SK-N-SH (cell line): Measurements from ENCODE around the gene NFKB2. TPM values are rescaled to one million over a fixed set of nuclear protein-coding genes. Genes with fewer than 3 reads are reported as not detected.

Source experiments
- CTCF ChIA-PET: fragments of 300-600, 350-600 bp; formaldehyde crosslinking; extraction: SDS; loops from one replicate; lab custom pipeline; 2021; lab: Yijun Ruan, JAX
- POLR2A ChIA-PET: fragments of 350-600 bp; sonication (Branson Sonifier 250); formaldehyde crosslinking; extraction: SDS; loops from one replicate; lab custom pipeline; 2020; ENCODE audit warnings: antibody characterized with exemption, inconsistent platforms; lab: Yijun Ruan, JAX
- DNase-seq: peaks from one replicate; pipeline ENCODE4 v3.0.0; 2012
- H2AFZ ChIP-seq: fragments of 200-600 bp; sonication (generic); 2 replicates; pipeline ENCODE4 v1.8.1; 2016; ENCODE audit warnings: antibody characterized with exemption, mild to moderate bottlenecking, low read depth
- H3F3A ChIP-seq: fragments of 200-600 bp; sonication (generic); replicated peaks from 2 replicates; pipeline ENCODE3; 2016; ENCODE audit warnings: antibody characterized with exemption, mild to moderate bottlenecking; ENCODE audit not compliant: insufficient read depth
- H3K27ac ChIP-seq, 2 experiments: fragments of 200-500 bp in 1 of 2; fragments of 200-600 bp in 1 of 2; sonication (Bioruptor generic) in 1 of 2; sonication (generic), shearing (Covaris generic) in 1 of 2; 2 replicates each; pipeline versions ENCODE4 v1.5.1 to v1.6.1; 2014 to 2016; ENCODE audit warnings: low read depth in 2 of 2, inconsistent platforms in 1 of 2, low read length in 1 of 2, mild to moderate bottlenecking in 1 of 2, mixed read lengths in 1 of 2
- H3K27me3 ChIP-seq: fragments of 200-600 bp; sonication (generic), shearing (Covaris generic); 2 replicates; pipeline ENCODE4 v1.6.1; 2016; ENCODE audit warnings: mixed run types; ENCODE audit not compliant: insufficient read depth
- H3K36me3 ChIP-seq, 2 experiments: fragments of 200-500 bp in 1 of 2; fragments of 200-600 bp in 1 of 2; sonication (Bioruptor generic) in 1 of 2; sonication (generic) in 1 of 2; replicated peaks in 1 of 2; 2 replicates each; pipeline versions ENCODE3 to v1.5.1; 2014 to 2016; ENCODE audit warnings: low read length in 1 of 2, mild to moderate bottlenecking in 1 of 2; ENCODE audit not compliant: insufficient read depth in 2 of 2, control insufficient read depth in 1 of 2
- H3K4me1 ChIP-seq, 2 experiments: fragments of 200-500 bp in 1 of 2; fragments of 200-600 bp in 1 of 2; sonication (Bioruptor generic) in 1 of 2; sonication (generic), shearing (Covaris generic) in 1 of 2; 2 replicates each; pipeline versions ENCODE4 v1.5.1 to v1.6.1; 2014 to 2016; ENCODE audit warnings: low read depth in 1 of 2, low read length in 1 of 2, mixed run types in 1 of 2; ENCODE audit not compliant: insufficient read depth in 2 of 2, control insufficient read depth in 1 of 2
- H3K4me2 ChIP-seq: fragments of 200-600 bp; sonication (generic), shearing (Covaris generic); 2 replicates; pipeline ENCODE4 v1.6.1; 2017; ENCODE audit warnings: mixed run types
- H3K4me3 ChIP-seq, 2 experiments: fragments of 200-500 bp in 1 of 2; fragments of 200-600 bp in 1 of 2; sonication (Bioruptor generic) in 1 of 2; sonication (generic), shearing (Covaris generic) in 1 of 2; 2 replicates each; pipeline versions ENCODE4 v1.5.1 to v1.8.1; 2014 to 2016; ENCODE audit warnings: low read depth in 2 of 2, inconsistent platforms in 1 of 2, low read length in 1 of 2, mild to moderate bottlenecking in 1 of 2, mixed read lengths in 1 of 2, moderate library complexity in 1 of 2
- H3K79me2 ChIP-seq: fragments of 200-600 bp; sonication (generic); 2 replicates; pipeline ENCODE4 v1.8.1; 2017; ENCODE audit warnings: mild to moderate bottlenecking; ENCODE audit not compliant: insufficient read depth
- H3K9ac ChIP-seq: fragments of 200-600 bp; sonication (generic); 2 replicates; pipeline ENCODE4 v1.6.1; 2017; ENCODE audit warnings: mixed run types
- H3K9me2 ChIP-seq: fragments of 200-600 bp; sonication (generic); 2 replicates; pipeline ENCODE4 v1.6.1; 2017; ENCODE audit warnings: mixed run types
- H3K9me3 ChIP-seq: fragments of 200-600 bp; sonication (generic); 2 replicates; pipeline ENCODE4 v1.6.1; 2017; ENCODE audit warnings: mixed run types, mild to moderate bottlenecking, moderate library complexity
- H4K20me1 ChIP-seq: fragments of 200-600 bp; sonication (generic); 2 replicates; pipeline ENCODE4 v1.6.1; 2017; ENCODE audit warnings: mild to moderate bottlenecking, mixed run types; ENCODE audit not compliant: insufficient read depth
- CTCF ChIP-seq: fragments of 200-600 bp; sonication (generic); IDR thresholded peaks from 2 replicates; pipeline ENCODE4 v1.6.1; 2017; ENCODE audit warnings: antibody characterized with exemption, mild to moderate bottlenecking, moderate library complexity
- EP300 ChIP-seq, 2 experiments: IDR thresholded peaks; 2 replicates each; pipeline versions ENCODE4 v1.4.0 to v1.6.1; 2012; ENCODE audit warnings: borderline replicate concordance in 1 of 2, low read depth in 1 of 2, low read length in 1 of 2
- FOXJ3 ChIP-seq: sonication (generic); formaldehyde crosslinking; IDR thresholded peaks from 2 replicates; pipeline ENCODE4 v1.5.1; 2020; ENCODE audit warnings: mild to moderate bottlenecking, missing genetic modification reagents
- FOXM1 ChIP-seq: IDR thresholded peaks from 2 replicates; pipeline ENCODE4 v1.4.0; 2012; ENCODE audit warnings: low read depth, mild to moderate bottlenecking
- IRF3 ChIP-seq: fragments of 150-350 bp; IDR thresholded peaks from 2 replicates; pipeline ENCODE4 v1.6.1; 2016; ENCODE audit warnings: mild to moderate bottlenecking, low read depth, low read length
- JUND ChIP-seq: IDR thresholded peaks from 2 replicates; pipeline ENCODE4 v1.4.0; 2012
- MAX ChIP-seq: IDR thresholded peaks from 2 replicates; pipeline ENCODE4 v1.4.0; 2012; ENCODE audit warnings: low read depth
- MXI1 ChIP-seq: IDR thresholded peaks from 2 replicates; pipeline ENCODE4 v1.6.1; 2012; ENCODE audit warnings: mild to moderate bottlenecking, low read depth, low read length, improper control_type of control experiment
- NRF1 ChIP-seq: IDR thresholded peaks from 2 replicates; pipeline ENCODE4 v1.6.1; 2012; ENCODE audit warnings: low read depth, mild to moderate bottlenecking, low read length
- RCOR1 ChIP-seq: fragments of 150-350 bp; IDR thresholded peaks from 2 replicates; pipeline ENCODE4 v1.6.1; 2017; ENCODE audit warnings: antibody characterized with exemption, low read length
- SIN3A ChIP-seq: IDR thresholded peaks from 2 replicates; pipeline ENCODE4 v1.6.1; 2012; ENCODE audit warnings: low read depth, mild to moderate bottlenecking, low read length, moderate library complexity, borderline replicate concordance
- TAF1 ChIP-seq: IDR thresholded peaks from 2 replicates; pipeline ENCODE4 v1.6.1; 2012; ENCODE audit warnings: low read depth, mild to moderate bottlenecking, low read length, moderate library complexity, borderline replicate concordance
- USF2 ChIP-seq: fragments of 150-350 bp; IDR thresholded peaks from 2 replicates; pipeline ENCODE4 v1.6.1; 2017; ENCODE audit warnings: antibody characterized with exemption, low read length, low read depth, borderline replicate concordance
- YY1 ChIP-seq: IDR thresholded peaks from 2 replicates; pipeline ENCODE4 v1.4.0; 2012; ENCODE audit warnings: low read depth, mild to moderate bottlenecking
- ZBTB33 ChIP-seq: IDR thresholded peaks from 2 replicates; pipeline ENCODE4 v1.4.0; 2012; ENCODE audit warnings: low read depth, borderline replicate concordance
- WGBS: methylation state at CpG from one replicate; pipeline ENCODE4 v1.1.6; 2017; ENCODE audit warnings: low lambda C conversion rate; 5-methylcytosine and 5-hydroxymethylcytosine counted together
- polyA plus RNA-seq, 3 experiments: library from polyadenylated mRNA; depleted of rRNA; stranded (reverse); fragments of >200 nt; gene quantifications; 2 replicates each; pipeline ENCODE4 v1.2.3, GENCODE V29; 2012

The NFKB2 gene
- polyA plus RNA-seq, 1 of the 3 experiments (the other 2 are of a cell fraction) = 26.6 TPM

- H3K79me2 ChIP-seq = no peaks in the 10 kb centered on the region
- H3K27me3 ChIP-seq = no peaks in the 10 kb centered on the region
- H3K9me3 ChIP-seq = no peaks in the 10 kb centered on the region
- TF ChIP-seq FOXM1 (no peak), MXI1 (no peak), ZBTB33 (no peak), JUND (no peak), USF2 (no peak), TAF1 (no peak), YY1 (no peak), IRF3 (no peak), SIN3A (no peak), MAX (no peak), NRF1 (no peak), RCOR1 (no peak), FOXJ3 (no peak), CTCF (no peak), EP300 (IDR thresholded peaks at IDR 0.05; ENCODE audit: borderline replicate concordance in 1 of 2, low read depth in 1 of 2, low read length in 1 of 2) (no peak)
- H3F3A ChIP-seq = peaks cover 3% of the 10 kb centered on the region
- DNase-seq = no peak
- H3K4me2 ChIP-seq = no peak overlapping the region
- H3K27ac ChIP-seq = no peak overlapping the region
- no peaks in the 10 kb centered on the region for H3K36me3 ChIP-seq
- no peak overlapping the region for H3K4me3 ChIP-seq
- H3K9me2 ChIP-seq = no peaks in the 10 kb centered on the region
- H4K20me1 ChIP-seq = no peaks in the 10 kb centered on the region
- peaks cover 0 to 5% of the 10 kb centered on the region in 2 experiments; a peak in 1 of 4 replicates for H3K4me1 ChIP-seq
- 50% methylated on average over 3 of the region's 3 CpGs for WGBS
- ChIA-PET POLR2A (interaction anchor here (0.6 kb wide), 1 partner anchor 1403 kb away, joined by 3 read pairs; no protein-coding TSS in a partner anchor), CTCF (interaction anchor here (1.8 to 2.3 kb wide), 3 partner anchors 90 to 194 kb away, joined by 3 to 8 read pairs (median 7); no protein-coding TSS in a partner anchor)
- H2AFZ ChIP-seq = no peak overlapping the region
- no peak overlapping the region for H3K9ac ChIP-seq
Measured at GRCh38 chr10:102389894-102390293, 5.6 kb upstream of the NFKB2 start.
